GM19324 (cell line): Measurements from ENCODE around the gene CSF2RB.
"Not testable (repeated sequence)": the region's sequence is repeated elsewhere in the genome, so short reads cannot be mapped to it uniquely, and the experiment has no call there.

Experiments used
- ATAC-seq: cut with Tn5 transposase; IDR thresholded peaks from one replicate; pipeline ENCODE4 v1.9.1; 2021; ENCODE audit warnings: mild to moderate bottlenecking, moderate library complexity; ENCODE audit not compliant: unreplicated experiment, low FRiP score

The CSF2RB gene

GRCh38 chr22:36961626-36962025, 48.2 kb downstream of the CSF2RB start:
- no peak for ATAC-seq

- ATAC-seq = no peak
Measured at GRCh38 chr22:36963302-36963701, 49.9 kb downstream of the CSF2RB start.

- no peak for ATAC-seq
Measured at GRCh38 chr22:36964106-36964505, 50.7 kb downstream of the CSF2RB start.

- ATAC-seq = no peak
Measured at GRCh38 chr22:36965696-36966095, 52.3 kb downstream of the CSF2RB start.

GRCh38 chr22:36966851-36967540, 53.6 kb downstream of the CSF2RB start:
- ATAC-seq = no peak

- no peak for ATAC-seq
Measured at GRCh38 chr22:36968249-36968964, 55.0 kb downstream of the CSF2RB start.

- no peak for ATAC-seq
Measured at GRCh38 chr22:36971341-36972125, 58.1 kb downstream of the CSF2RB start.

- ATAC-seq = no peak
Measured at GRCh38 chr22:36976606-36977005, 63.2 kb downstream of the CSF2RB start.

GRCh38 chr22:36977401-36977861, 64.0 kb downstream of the CSF2RB start:
- no peak for ATAC-seq

GRCh38 chr22:36977947-36978660, 64.7 kb downstream of the CSF2RB start:
- peak; percentile 80 for ATAC-seq

- no peak for ATAC-seq
Measured at GRCh38 chr22:36979016-36979910, 65.8 kb downstream of the CSF2RB start.

- no peak for ATAC-seq
Measured at GRCh38 chr22:36981247-36981775, 67.9 kb downstream of the CSF2RB start.

- no peak for ATAC-seq
Measured at GRCh38 chr22:36982136-36982535, 68.7 kb downstream of the CSF2RB start.

GRCh38 chr22:36985211-36985889, 71.9 kb downstream of the CSF2RB start:
- ATAC-seq = no peak

- ATAC-seq = no peak
Measured at GRCh38 chr22:36986242-36986821, 72.9 kb downstream of the CSF2RB start.

- no peak for ATAC-seq
Measured at GRCh38 chr22:36988075-36988832, 74.8 kb downstream of the CSF2RB start.

- ATAC-seq = not testable (repeated sequence)
Measured at GRCh38 chr22:36989012-36989411, 75.6 kb downstream of the CSF2RB start.
